A549 (cell line): ENCODE data around the gene NCDN. TPM values are rescaled to one million over a fixed set of nuclear protein-coding genes. Genes with fewer than 3 reads are reported as not detected.

Experiments used
- ATAC-seq, 2 experiments: fragments of 200-7000 bp in 1 of 2; fragments of >200 bp in 1 of 2; cut with Nextera tagmentation in 1 of 2; cut with Tn5 transposase in 1 of 2; 3 replicates each; pipeline versions ENCODE4 v1.8.0 to v1.9.1; 2018 to 2020; ENCODE audit warnings: mild to moderate bottlenecking in 1 of 2, moderate library complexity in 1 of 2
- CTCF ChIA-PET: fragments of 300-600 bp; sonication (Branson Sonifier 250); formaldehyde crosslinking; extraction: SDS; loops from one replicate; lab custom pipeline; 2021; ENCODE audit warnings: antibody characterized with exemption, inconsistent platforms; lab: Yijun Ruan, JAX
- POLR2A ChIA-PET: fragments of 350-600 bp; formaldehyde crosslinking; extraction: SDS; loops from one replicate; lab custom pipeline; 2021; ENCODE audit warnings: antibody characterized with exemption, inconsistent platforms; lab: Yijun Ruan, JAX
- DNase-seq, 2 experiments: peaks; one replicate each; pipeline versions ENCODE4 v3.0.0 to v3.0.0-alpha.2; 2011 to 2016; ENCODE audit warnings: low read depth in 1 of 2, low spot score in 1 of 2
- FAIRE-seq: peaks from 2 replicates; lab custom pipeline; 2011; peaks lifted over from hg19 to GRCh38; lab: Jason Lieb, UNC
- H3K27ac ChIP-seq, 2 experiments: fragments of >200 bp; sonication (Bioruptor Twin); formaldehyde crosslinking; 3 replicates each; pipeline ENCODE4 v1.5.1; 2016 to 2017
- H3K4me1 ChIP-seq: fragments of >200 bp; sonication (Bioruptor Twin); formaldehyde crosslinking; 3 replicates; pipeline ENCODE4 v1.6.1; 2016
- H3K4me2 ChIP-seq: fragments of >200 bp; sonication (Bioruptor Twin); formaldehyde crosslinking; 3 replicates; pipeline ENCODE4 v1.6.1; 2016
- H3K4me3 ChIP-seq: fragments of >200 bp; sonication (Bioruptor Twin); formaldehyde crosslinking; 3 replicates; pipeline ENCODE4 v1.5.1; 2016
- H3K9me3 ChIP-seq: fragments of >200 bp; sonication (Bioruptor Twin); formaldehyde crosslinking; 3 replicates; pipeline ENCODE4 v1.6.1; 2016
- BCL3 ChIP-seq: fragments of >200 bp; sonication (Bioruptor Twin); formaldehyde crosslinking; IDR thresholded peaks from 3 replicates; pipeline ENCODE4 v1.6.1; 2016
- CBX2 ChIP-seq: fragments of 200-600 bp; sonication (generic); IDR thresholded peaks from 2 replicates; pipeline ENCODE4 v1.6.1; 2016; ENCODE audit warnings: low read depth, mild to moderate bottlenecking, borderline replicate concordance
- CBX8 ChIP-seq: fragments of 200-600 bp; sonication (generic); IDR thresholded peaks from 2 replicates; pipeline ENCODE4 v1.6.1; 2016
- CEBPB ChIP-seq, 2 experiments: fragments of >200 bp in 1 of 2; sonication (Bioruptor Twin) in 1 of 2; formaldehyde crosslinking in 1 of 2; IDR thresholded peaks; 2 replicates each; pipeline ENCODE4 v1.6.1; 2012 to 2016
- CTCF ChIP-seq: fragments of >200 bp; sonication (Bioruptor Twin); formaldehyde crosslinking; IDR thresholded peaks from 3 replicates; pipeline ENCODE4 v1.5.1; 2016
- E2F6 ChIP-seq: IDR thresholded peaks from 2 replicates; pipeline ENCODE4 v1.6.1; 2012; ENCODE audit warnings: low read depth, borderline replicate concordance
- EHF ChIP-seq: fragments of 250-450 bp; sonication (Bioruptor Pico); IDR thresholded peaks from 2 replicates; pipeline ENCODE4 v1.5.0; 2020; ENCODE audit warnings: mild to moderate bottlenecking
- ELK1 ChIP-seq: fragments of 150-350 bp; IDR thresholded peaks from 2 replicates; pipeline ENCODE4 v1.6.1; 2014; ENCODE audit warnings: low read depth, mild to moderate bottlenecking, low read length
- ESRRA ChIP-seq: fragments of 150-350 bp; IDR thresholded peaks from 2 replicates; pipeline ENCODE4 v1.6.1; 2014; ENCODE audit warnings: mild to moderate bottlenecking, low read length, borderline replicate concordance
- FOSL2 ChIP-seq, 2 experiments: fragments of 450-650 bp in 1 of 2; fragments of >200 bp in 1 of 2; sonication (Bioruptor Twin) in 1 of 2; formaldehyde crosslinking; IDR thresholded peaks; 2 replicates each; pipeline versions ENCODE4 v1.5.0 to v1.6.1; 2016 to 2020; ENCODE audit warnings: mild to moderate bottlenecking in 1 of 2, moderate library complexity in 1 of 2
- GATA3 ChIP-seq: IDR thresholded peaks from 2 replicates; pipeline ENCODE4 v1.6.1; 2012; ENCODE audit warnings: borderline replicate concordance
- HMGXB4 ChIP-seq: fragments of 250-450 bp; sonication (Bioruptor Pico); IDR thresholded peaks from 2 replicates; pipeline ENCODE4 v1.5.0; 2021; ENCODE audit warnings: mild to moderate bottlenecking, moderate library complexity, borderline replicate concordance
- HOXB5 ChIP-seq: fragments of 250-450 bp; sonication (Bioruptor Pico); IDR thresholded peaks from 2 replicates; pipeline ENCODE4 v1.5.0; 2020; ENCODE audit warnings: mild to moderate bottlenecking, moderate library complexity
- NFE2L2 ChIP-seq: fragments of 150-350 bp; conservative IDR thresholded peaks from 2 replicates; pipeline ENCODE4 v1.6.1; 2014; ENCODE audit warnings: low read length
- NPAS2 ChIP-seq: fragments of 250-450 bp; sonication (Bioruptor Pico); IDR thresholded peaks from 2 replicates; pipeline ENCODE4 v1.8.0; 2022; ENCODE audit warnings: mild to moderate bottlenecking, moderate library complexity, borderline replicate concordance
- PBX3 ChIP-seq: IDR thresholded peaks from 2 replicates; pipeline ENCODE4 v1.6.1; 2012
- RAD21 ChIP-seq, 2 experiments: fragments of >200 bp in 1 of 2; sonication (Bioruptor Twin) in 1 of 2; formaldehyde crosslinking in 1 of 2; IDR thresholded peaks in 1 of 2; conservative IDR thresholded peaks in 1 of 2; 2 replicates in 1 of 2; 3 replicates in 1 of 2; pipeline ENCODE4 v1.6.1; 2012 to 2018; ENCODE audit warnings: inconsistent platforms in 1 of 2
- RCOR1 ChIP-seq: fragments of 150-350 bp; IDR thresholded peaks from 2 replicates; pipeline ENCODE4 v1.6.1; 2014; ENCODE audit warnings: antibody characterized with exemption, low read length, low read depth
- RNF2 ChIP-seq: fragments of 200-600 bp; sonication (generic); IDR thresholded peaks from 2 replicates; pipeline ENCODE4 v1.6.1; 2016; ENCODE audit warnings: low read depth, mild to moderate bottlenecking, antibody characterized with exemption, moderate library complexity, borderline replicate concordance
- ZC3H11A ChIP-seq: fragments of 450-650 bp; IDR thresholded peaks from 2 replicates; pipeline ENCODE4 v1.6.1; 2014; ENCODE audit warnings: antibody characterized with exemption, mild to moderate bottlenecking
- ZFP36 ChIP-seq: fragments of 450-650 bp; IDR thresholded peaks from 2 replicates; pipeline ENCODE4 v1.6.1; 2014; ENCODE audit warnings: borderline replicate concordance; ENCODE audit not compliant: partially characterized antibody
- WGBS: methylation state at CpG from one replicate; pipeline ENCODE4 v1.1.6; 2017; ENCODE audit errors: missing lambda C conversion rate; 5-methylcytosine and 5-hydroxymethylcytosine counted together
- polyA plus RNA-seq, 4 experiments: library from polyadenylated mRNA; depleted of rRNA in 3 of 4; stranded (reverse); fragments of >200 nt; fragmentation: RNase III in 1 of 4; extraction: RNeasy Plus Mini Kit Qiagen cat#74134 plus additional on column Dnase treatment in 1 of 4; gene quantifications; 2 replicates in 3 of 4; 3 replicates in 1 of 4; pipeline ENCODE4 v1.2.3, GENCODE V29; 2011 to 2017

Gene NCDN
- polyA plus RNA-seq, 2 of the 4 experiments (the other 2 are of a cell fraction): 7.0 to 16.8 TPM

GRCh38 chr1:35539824-35540261 is 17.8 kb upstream of the NCDN start:
- TF ChIP-seq GATA3 (no peak), BCL3 (no peak), EHF (CRISPR knock-in tag) (no peak), CBX2 (no peak), ELK1 (no peak), RAD21 (conservative IDR thresholded peaks at IDR 0.05 in 1 of 2, IDR thresholded peaks at IDR 0.05 in 1 of 2) (no peak), HOXB5 (CRISPR knock-in tag) (no peak)
- FAIRE-seq: no peak
- Histone ChIP-seq H3K4me1 (no peaks in the 10 kb centered on the region), H3K4me3 (no peak overlapping the region), H3K9me3 (no peaks in the 10 kb centered on the region), H3K4me2 (no peak overlapping the region), H3K27ac (no peak overlapping the region)
- WGBS: 95% methylated on average over 1 of the region's 1 CpG
- ChIA-PET CTCF (no interaction called here), POLR2A (no interaction called here)
- no peak for DNase-seq
- no peak for ATAC-seq

GRCh38 chr1:35544976-35545375 is 12.6 kb upstream of the NCDN start:
- Histone ChIP-seq H3K9me3 (no peaks in the 10 kb centered on the region), H3K27ac (no peak overlapping the region), H3K4me2 (no peak overlapping the region), H3K4me3 (no peak overlapping the region), H3K4me1 (no peaks in the 10 kb centered on the region)
- WGBS: 88% methylated on average over 3 of the region's 3 CpGs
- CTCF ChIA-PET: interaction anchor here (0.7 to 2.2 kb wide), 7 partner anchors 10 to 94 kb away, joined by 3 to 8 read pairs (median 4); no protein-coding TSS in a partner anchor
- TF ChIP-seq RAD21 (conservative IDR thresholded peaks at IDR 0.05 in 1 of 2, IDR thresholded peaks at IDR 0.05 in 1 of 2) (peak; percentile 14 to 35; a peak in 2 of 5 replicates), CTCF (peak; percentile 15; the same call in 1 of the 3 replicates), CEBPB (IDR thresholded peaks at IDR 0.05) (peak in 1 of 2 experiments; percentile 63; a peak in 2 of 4 replicates), CBX2 (no peak)
- POLR2A ChIA-PET: no interaction called here
- ATAC-seq (peak; percentile 47 to 59; a peak in 3 of 6 replicates), FAIRE-seq (no peak), DNase-seq (peak; percentile 19 to 45)

- POLR2A ChIA-PET: no interaction called here
- H3K9me3 ChIP-seq: no peaks in the 10 kb centered on the region
- ATAC-seq (no peak), FAIRE-seq (no peak), DNase-seq (no peak)
- no peak overlapping the region for H3K27ac ChIP-seq
- no peak overlapping the region for H3K4me2 ChIP-seq
- no peaks in the 10 kb centered on the region for H3K4me1 ChIP-seq
- WGBS: 96% methylated on average over 1 of the region's 1 CpG
- CTCF ChIA-PET: interaction anchor here (1.1 kb wide), 1 partner anchor 19 kb away, joined by 4 read pairs; no protein-coding TSS in a partner anchor
- no peak overlapping the region for H3K4me3 ChIP-seq
- no peak for TF ChIP-seq FOSL2 (IDR thresholded peaks at IDR 0.05)
- no peak for TF ChIP-seq FOSL2 (CRISPR knock-in tag; IDR thresholded peaks at IDR 0.05)
- TF ChIP-seq ESRRA: no peak
- TF ChIP-seq HMGXB4 (CRISPR knock-in tag): no peak
- TF ChIP-seq CBX8: no peak
- TF ChIP-seq ZC3H11A: no peak
- no peak for TF ChIP-seq PBX3
- no peak for TF ChIP-seq RCOR1
- no peak for TF ChIP-seq RNF2
- TF ChIP-seq NPAS2: no peak
- no peak for TF ChIP-seq CEBPB (IDR thresholded peaks at IDR 0.05)
- TF ChIP-seq NFE2L2: no peak
- TF ChIP-seq ELK1: no peak
- no peak for TF ChIP-seq E2F6
- no peak for TF ChIP-seq ZFP36
Measured at GRCh38 chr1:35546614-35547013, 11.0 kb upstream of the NCDN start.
